BLaER1 (cell line): ENCODE measurements around the gene ZNF329.
"Not testable (repeated sequence)": the region's sequence is repeated elsewhere in the genome, so short reads cannot be mapped to it uniquely, and the experiment has no call there.

ENCODE experiments used
- H3K27ac ChIP-seq: shearing (Covaris generic); formaldehyde crosslinking; 2 replicates; pipeline ENCODE4 v1.8.1; 2022
- H3K27me3 ChIP-seq: shearing (Covaris generic); formaldehyde crosslinking; 2 replicates; pipeline ENCODE4 v1.8.1; 2022
- H3K36me3 ChIP-seq: shearing (Covaris generic); formaldehyde crosslinking; 2 replicates; pipeline ENCODE4 v1.8.1; 2022
- H3K4me1 ChIP-seq: shearing (Covaris generic); formaldehyde crosslinking; 2 replicates; pipeline ENCODE4 v1.8.1; 2022
- H3K4me2 ChIP-seq: shearing (Covaris generic); formaldehyde crosslinking; 2 replicates; pipeline ENCODE4 v1.8.1; 2022
- H3K4me3 ChIP-seq: shearing (Covaris generic); formaldehyde crosslinking; 2 replicates; pipeline ENCODE4 v1.8.1; 2022
- H3K9ac ChIP-seq: shearing (Covaris generic); formaldehyde crosslinking; 2 replicates; pipeline ENCODE4 v1.8.1; 2022
- H3K9me3 ChIP-seq: shearing (Covaris generic); formaldehyde crosslinking; 2 replicates; pipeline ENCODE4 v1.8.1; 2022
- H4K20me1 ChIP-seq: shearing (Covaris generic); formaldehyde crosslinking; 2 replicates; pipeline ENCODE4 v1.8.1; 2022
- Cebpa-rat ChIP-seq: shearing (Covaris generic); IDR thresholded peaks from 2 replicates; pipeline ENCODE4 v1.8.1; 2022

Gene ZNF329

DNA sequence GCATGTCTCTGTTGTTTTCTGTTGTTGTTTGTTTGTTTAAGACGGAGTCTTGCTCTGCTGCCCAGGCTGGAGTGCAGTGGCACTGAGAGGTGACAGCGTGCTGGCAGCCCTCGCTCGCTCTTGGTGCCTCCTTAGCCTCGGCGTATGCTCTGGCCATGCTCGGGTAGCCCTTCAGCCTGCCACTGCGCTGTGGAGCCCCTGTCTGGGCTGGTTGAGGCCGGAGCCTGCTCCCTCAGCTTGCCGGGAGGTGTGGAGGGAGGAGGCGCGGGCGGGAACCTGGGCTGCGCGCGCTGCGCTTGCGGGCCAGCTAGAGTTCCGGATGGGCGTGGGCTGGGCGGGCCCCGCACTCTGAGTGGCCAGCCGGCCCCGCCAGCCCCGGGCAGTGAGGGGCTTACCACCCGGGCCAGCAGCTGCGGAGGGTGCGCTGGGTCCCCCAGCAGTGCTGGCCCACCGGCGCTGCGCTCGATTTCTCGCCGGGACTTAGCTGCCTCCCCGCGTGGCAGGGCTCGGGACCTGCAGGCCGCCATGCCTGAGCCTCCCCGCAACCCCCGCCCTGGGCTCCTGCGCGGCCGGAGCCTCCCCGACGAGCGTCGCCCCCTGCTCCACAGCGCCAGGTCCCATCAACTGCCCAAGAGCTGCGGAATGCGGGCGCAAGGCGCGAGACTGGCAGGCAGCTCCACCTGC is 6.6 kb upstream of the ZNF329 start:
- Histone ChIP-seq H3K36me3 (no peaks in the 10 kb centered on the region), H4K20me1 (no peaks in the 10 kb centered on the region), H3K27ac (no peak overlapping the region), H3K27me3 (no peaks in the 10 kb centered on the region), H3K4me3 (no peak overlapping the region), H3K4me2 (no peak overlapping the region), H3K4me1 (peaks cover 20% of the 10 kb centered on the region), H3K9ac (no peak overlapping the region), H3K9me3 (peaks cover 55% of the 10 kb centered on the region)
- no peak for TF ChIP-seq Cebpa-rat

DNA sequence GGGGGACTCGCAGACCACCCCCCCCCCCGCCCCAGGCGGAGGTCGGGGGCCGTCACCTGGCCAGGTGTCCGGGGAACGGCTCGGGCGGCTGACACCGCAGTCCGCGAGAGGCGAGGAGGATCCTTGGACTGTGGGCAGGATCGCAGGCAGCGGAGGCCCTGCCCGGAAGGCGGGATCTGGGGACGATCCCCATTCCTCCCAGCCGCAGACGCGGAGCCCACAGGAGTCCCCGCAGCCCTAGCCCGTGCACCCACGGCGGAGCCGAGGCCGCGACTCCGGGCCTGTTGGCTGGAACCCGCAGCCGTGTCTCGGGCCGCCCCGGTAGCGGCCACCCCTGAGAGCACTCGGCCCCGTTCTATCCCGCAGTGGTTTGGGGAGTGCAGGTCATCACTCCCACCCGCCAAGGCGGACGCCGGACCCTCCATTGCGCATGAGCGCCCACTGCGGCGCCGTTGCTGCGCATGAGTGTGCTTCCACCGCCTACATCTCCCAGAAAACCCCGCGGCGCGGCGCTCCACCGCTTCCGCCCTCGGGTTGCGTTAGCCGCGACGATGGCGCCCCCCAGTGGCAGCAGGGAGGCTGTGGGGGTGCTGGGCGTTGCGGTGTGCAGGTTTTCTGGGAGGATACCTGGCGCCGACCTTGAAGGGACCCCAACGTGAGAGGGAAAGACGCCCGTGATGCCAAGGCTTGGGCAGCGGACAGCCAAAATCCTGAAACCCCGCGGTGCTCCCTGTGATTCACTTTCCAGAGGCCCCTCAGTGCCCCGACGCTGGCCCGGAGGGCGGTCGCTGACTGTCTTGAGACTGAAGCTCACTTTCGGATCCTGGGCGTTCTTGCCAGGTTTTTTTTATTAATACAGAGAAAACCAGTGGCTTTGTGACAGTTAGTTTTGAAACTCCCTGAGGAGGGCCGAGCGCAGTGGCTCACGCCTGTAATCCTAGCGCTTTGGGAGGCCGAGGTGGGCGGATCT is 4.4 kb upstream of the ZNF329 start:
- H3K4me2 ChIP-seq = peak overlapping the region; percentile 99
- H3K36me3 ChIP-seq = no peaks in the 10 kb centered on the region
- peak overlapping the region; percentile 86 for H3K9ac ChIP-seq
- peaks cover 32% of the 10 kb centered on the region for H3K9me3 ChIP-seq
- H3K27me3 ChIP-seq = no peaks in the 10 kb centered on the region
- H3K4me1 ChIP-seq = peaks cover 28% of the 10 kb centered on the region
- H4K20me1 ChIP-seq = no peaks in the 10 kb centered on the region
- H3K4me3 ChIP-seq = peak overlapping the region; percentile 92
- TF ChIP-seq Cebpa-rat = no peak
- H3K27ac ChIP-seq = peak overlapping the region; percentile 87

GRCh38 chr19:58154287-58154678 is 3.7 kb upstream of the ZNF329 start:
- H4K20me1 ChIP-seq = no peaks in the 10 kb centered on the region
- H3K27me3 ChIP-seq = no peaks in the 10 kb centered on the region
- peak overlapping the region; percentile 86 for H3K9ac ChIP-seq
- peaks cover 35% of the 10 kb centered on the region for H3K4me1 ChIP-seq
- peak overlapping the region; percentile 92 for H3K4me3 ChIP-seq
- no peak for TF ChIP-seq Cebpa-rat
- H3K9me3 ChIP-seq = peaks cover 27% of the 10 kb centered on the region
- H3K4me2 ChIP-seq = peak overlapping the region; percentile 99
- peak overlapping the region; percentile 87 for H3K27ac ChIP-seq
- H3K36me3 ChIP-seq = no peaks in the 10 kb centered on the region

GRCh38 chr19:58153386-58153785 is 2.8 kb upstream of the ZNF329 start:
- H3K27ac ChIP-seq = no peak overlapping the region
- peaks cover 37% of the 10 kb centered on the region for H3K4me1 ChIP-seq
- peak overlapping the region; percentile 92; the same call in 1 of the 2 replicates for H3K4me3 ChIP-seq
- H3K9ac ChIP-seq = no peak overlapping the region
- H3K4me2 ChIP-seq = peak overlapping the region; percentile 99
- 0 out of 2 replicates have a peak, but pooled peaks cover 5% of the 10 kb centered on the region for H3K36me3 ChIP-seq
- no peaks in the 10 kb centered on the region for H4K20me1 ChIP-seq
- H3K27me3 ChIP-seq = no peaks in the 10 kb centered on the region
- peaks cover 27% of the 10 kb centered on the region for H3K9me3 ChIP-seq
- no peak for TF ChIP-seq Cebpa-rat

DNA sequence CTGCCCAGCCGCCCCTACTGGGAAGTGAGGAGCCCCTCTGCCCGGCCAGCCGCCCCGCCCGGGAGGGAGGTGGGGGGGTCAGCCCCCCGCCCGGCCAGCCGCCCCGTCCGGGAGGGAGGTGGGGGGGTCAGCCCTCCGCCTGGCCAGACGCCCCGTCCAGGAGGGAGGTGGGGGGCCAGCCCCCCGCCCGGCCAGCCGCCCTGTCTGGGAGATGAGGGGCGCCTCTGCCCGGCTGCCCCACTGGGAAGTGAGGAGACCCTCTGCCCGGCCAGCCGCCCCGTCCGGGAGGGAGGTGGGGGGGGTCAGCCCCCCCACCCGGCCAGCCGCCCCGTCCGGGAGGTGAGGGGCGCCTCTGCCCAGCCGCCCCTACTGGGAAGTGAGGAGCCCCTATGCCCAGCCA is 3.1 kb downstream of the ZNF329 start:
- not testable (repeated sequence) for H3K4me2 ChIP-seq, H4K20me1 ChIP-seq, H3K27me3 ChIP-seq, H3K27ac ChIP-seq, H3K9ac ChIP-seq, H3K4me3 ChIP-seq
- peaks cover 40% of the 10 kb centered on the region for H3K36me3 ChIP-seq
- H3K4me1 ChIP-seq = peaks cover 17% of the 10 kb centered on the region
- H3K9me3 ChIP-seq = peaks cover 61% of the 10 kb centered on the region

GRCh38 chr19:58145849-58146248 is 4.7 kb downstream of the ZNF329 start:
- peaks cover 10% of the 10 kb centered on the region for H3K4me1 ChIP-seq
- H3K9ac ChIP-seq = no peak overlapping the region
- no peak overlapping the region for H3K4me3 ChIP-seq
- H3K27ac ChIP-seq = no peak overlapping the region
- H3K9me3 ChIP-seq = peaks cover 77% of the 10 kb centered on the region
- no peaks in the 10 kb centered on the region for H4K20me1 ChIP-seq
- no peak overlapping the region for H3K4me2 ChIP-seq
- peaks cover 56% of the 10 kb centered on the region for H3K36me3 ChIP-seq
- no peaks in the 10 kb centered on the region for H3K27me3 ChIP-seq
- TF ChIP-seq Cebpa-rat = no peak

- H3K27ac ChIP-seq = no peak overlapping the region
- no peak overlapping the region for H3K4me2 ChIP-seq
- peaks cover 100% of the 10 kb centered on the region for H3K9me3 ChIP-seq
- H3K27me3 ChIP-seq = no peaks in the 10 kb centered on the region
- H3K4me1 ChIP-seq = no peaks in the 10 kb centered on the region
- no peak overlapping the region for H3K9ac ChIP-seq
- peaks cover 100% of the 10 kb centered on the region for H3K36me3 ChIP-seq
- no peak overlapping the region for H3K4me3 ChIP-seq
- no peak for TF ChIP-seq Cebpa-rat
- no peaks in the 10 kb centered on the region for H4K20me1 ChIP-seq
These were observed 16.3 kb downstream of the ZNF329 start for GRCh38 chr19:58134244-58134643.

DNA sequence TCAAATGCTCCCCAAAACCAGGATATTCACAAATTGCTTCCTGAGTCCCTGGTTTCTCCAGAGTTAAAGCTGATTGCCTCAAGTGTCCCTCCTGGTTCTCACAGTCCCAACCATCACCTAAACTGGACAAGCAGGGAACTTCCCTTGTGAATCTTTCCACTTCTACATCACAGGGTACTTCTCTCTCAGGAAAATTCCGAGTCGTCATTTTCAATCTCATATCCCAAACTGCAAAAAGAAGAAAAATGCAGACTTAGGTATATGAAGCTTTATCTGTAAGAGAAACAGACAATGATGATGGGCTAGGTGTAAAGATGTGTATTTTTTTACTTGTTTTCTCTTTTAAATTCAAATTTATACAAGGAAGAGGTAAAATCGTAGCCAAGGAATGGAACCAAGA is 21.3 kb downstream of the ZNF329 start:
- Histone ChIP-seq H3K4me2 (no peak overlapping the region), H3K4me1 (no peaks in the 10 kb centered on the region), H3K9me3 (peaks cover 100% of the 10 kb centered on the region), H3K36me3 (peaks cover 98% of the 10 kb centered on the region), H3K4me3 (peak overlapping the region; percentile 46; the same call in 1 of the 2 replicates), H3K27ac (no peak overlapping the region), H3K27me3 (0 out of 2 replicates have a peak, but pooled peaks cover 3% of the 10 kb centered on the region), H4K20me1 (no peaks in the 10 kb centered on the region), H3K9ac (no peak overlapping the region)
- no peak for TF ChIP-seq Cebpa-rat

- no peak for TF ChIP-seq Cebpa-rat
- no peaks in the 10 kb centered on the region for H3K4me1 ChIP-seq
- peak overlapping the region; percentile 46 for H3K4me3 ChIP-seq
- no peak overlapping the region for H3K9ac ChIP-seq
- no peaks in the 10 kb centered on the region for H4K20me1 ChIP-seq
- 0 out of 2 replicates have a peak, but pooled peaks cover 3% of the 10 kb centered on the region for H3K27me3 ChIP-seq
- H3K27ac ChIP-seq = no peak overlapping the region
- peaks cover 100% of the 10 kb centered on the region for H3K9me3 ChIP-seq
- no peak overlapping the region for H3K4me2 ChIP-seq
- peaks cover 87% of the 10 kb centered on the region for H3K36me3 ChIP-seq
These were observed 22.4 kb downstream of the ZNF329 start for GRCh38 chr19:58128041-58128685.
